ENCODE measurements around the gene GPR83.
"Not testable (repeated sequence)": the region's sequence is repeated elsewhere in the genome, so short reads cannot be mapped to it uniquely, and the experiment has no call there.

Gene GPR83

GRCh38 chr11:94350850-94351563 is 50.2 kb downstream of the GPR83 start:
- not testable (repeated sequence) for DNase-seq

GRCh38 chr11:94346311-94346710 is 54.9 kb downstream of the GPR83 start:
- not testable (repeated sequence) for DNase-seq

- DNase-seq = no peak
These were observed 57.7 kb downstream of the GPR83 start for GRCh38 chr11:94343495-94343894.

- no peak for DNase-seq
These were observed 59.0 kb downstream of the GPR83 start for GRCh38 chr11:94342250-94342649.

- DNase-seq = no peak
These were observed 62.6 kb downstream of the GPR83 start for GRCh38 chr11:94338651-94339050.

GRCh38 chr11:94336033-94336432 is 65.2 kb downstream of the GPR83 start:
- DNase-seq = no peak

- no peak for DNase-seq
These were observed 68.4 kb downstream of the GPR83 start for GRCh38 chr11:94332814-94333213.

GRCh38 chr11:94330789-94331188 is 70.4 kb downstream of the GPR83 start:
- no peak for DNase-seq

- no peak for DNase-seq
These were observed 71.7 kb downstream of the GPR83 start for GRCh38 chr11:94329501-94329900.

- no peak for DNase-seq
These were observed 72.6 kb downstream of the GPR83 start for GRCh38 chr11:94328587-94329080.

Data from CD4-positive, alpha-beta T cell treated with Interleukin-10 for 1 hour (primary cell).